Measurements from ENCODE around the gene SAMM50.

GRCh38 chr22:43922123-43922522 lies 33.1 kb upstream of the SAMM50 start:
- TF ChIP-seq CTCF (IDR thresholded peaks at IDR 0.05; ENCODE audit: low read length) (no peak), EZH2 (optimal IDR thresholded peaks at IDR 0.05; ENCODE audit: low read depth, low read length) (no peak), EZH2phosphoT487 (IDR thresholded peaks at IDR 0.05; ENCODE audit: low read length) (no peak)
